Activated naive CD4-positive, alpha-beta T cell treated with anti-CD3 and anti-CD28 coated beads for 36 hours (primary cell): ENCODE results near the gene NDUFB1. TPM values are rescaled to one million over a fixed set of nuclear protein-coding genes. Genes with fewer than 3 reads are reported as not detected.

Experiments
- CTCF ChIA-PET: fragments of 350-600 bp; sonication (Branson Sonifier 250); formaldehyde crosslinking; loops from one replicate; lab custom pipeline; 2021; ENCODE audit warnings: antibody characterized with exemption; lab: Charles Lee
- DNase-seq: peaks from one replicate; pipeline ENCODE4 v3.0.0-alpha.2; 2020
- H3K27ac Mint-ChIP-seq: one replicate; pipeline ENCODE4 v1.8.0; 2021; ENCODE audit warnings: mild to moderate bottlenecking, mixed read lengths
- H3K27me3 Mint-ChIP-seq: one replicate; pipeline ENCODE4 v1.8.0; 2021; ENCODE audit warnings: low read depth, mixed read lengths
- H3K36me3 Mint-ChIP-seq: one replicate; pipeline ENCODE4 v1.8.0; 2021; ENCODE audit warnings: low read depth, mixed read lengths
- H3K4me1 Mint-ChIP-seq: one replicate; pipeline ENCODE4 v1.8.0; 2021; ENCODE audit warnings: low read depth, mixed read lengths
- H3K4me3 Mint-ChIP-seq: one replicate; pipeline ENCODE4 v1.8.0; 2021; ENCODE audit warnings: mild to moderate bottlenecking, moderate library complexity, mixed read lengths
- H3K9me3 Mint-ChIP-seq: one replicate; pipeline ENCODE4 v1.8.0; 2021; ENCODE audit warnings: mixed read lengths
- intact Hi-C: fragments of 100-400 bp; cut with micrococcal nuclease; formaldehyde crosslinking; loops from one replicate; pipeline ENCODE4 v1.15.1; 2023
- total RNA-seq, 2 experiments: library from RNA; stranded (reverse); gene quantifications; one replicate each; pipeline ENCODE4 v1.2.3, GENCODE V29; 2021

NDUFB1 gene
- 100 to 1,000 TPM; 111 to 114 TPM for total RNA-seq

GRCh38 chr14:92121670-92122350 lies at the start of gene NDUFB1, which contains the start of gene CPSF2:
TSS of gene NDUFB1 (minus strand) at chr14:92121706. CDS start at chr14:92117637, 4,069 bp downstream.
TSS of gene CPSF2 (plus strand) at chr14:92121969. CDS start at chr14:92130985, 9,016 bp downstream.
- Mint-ChIP-seq H3K27me3 (no peaks in the 10 kb centered on the region), H3K4me1 (peaks cover 41% of the 10 kb centered on the region), H3K9me3 (no peaks in the 10 kb centered on the region), H3K27ac (peak within 1 kb of the TSS; percentile 100), H3K4me3 (peak within 1 kb of the TSS; percentile 99), H3K36me3 (peaks cover 27% of the 10 kb centered on the region)
- intact Hi-C loops = loop anchor here (1.0 to 5.0 kb wide), 4 partner anchors 16 to 672 kb away; partner anchors contain the start of genes ATXN3, GOLGA5 and TRIP11
- CTCF ChIA-PET = interaction anchor here (0.6 to 7.0 kb wide), 9 partner anchors 10 to 621 kb away, joined by 3 to 96 read pairs (median 5); partner anchors contain the start of gene ATXN3
- DNase-seq = peak; percentile 90

- H3K27ac Mint-ChIP-seq = no peak overlapping the region
- H3K36me3 Mint-ChIP-seq = peaks cover 58% of the 10 kb centered on the region
- CTCF ChIA-PET = no interaction called here
- H3K4me3 Mint-ChIP-seq = no peak overlapping the region
- H3K4me1 Mint-ChIP-seq = no peaks in the 10 kb centered on the region
- H3K9me3 Mint-ChIP-seq = peaks cover 6% of the 10 kb centered on the region
- intact Hi-C loops = no loop called here
- no peak for DNase-seq
- H3K27me3 Mint-ChIP-seq = no peaks in the 10 kb centered on the region
These were observed 43.5 kb upstream of the NDUFB1 start for GRCh38 chr14:92164958-92165357.

- Mint-ChIP-seq H3K36me3 (peaks cover 61% of the 10 kb centered on the region), H3K27ac (no peak overlapping the region), H3K9me3 (peaks cover 6% of the 10 kb centered on the region), H3K27me3 (no peaks in the 10 kb centered on the region), H3K4me1 (peaks cover 5% of the 10 kb centered on the region), H3K4me3 (no peak overlapping the region)
- CTCF ChIA-PET = no interaction called here
- DNase-seq = no peak
- intact Hi-C loops = no loop called here
These were observed 40.0 kb upstream of the NDUFB1 start for GRCh38 chr14:92161521-92161920.

- H3K9me3 Mint-ChIP-seq = peaks cover 6% of the 10 kb centered on the region
- CTCF ChIA-PET = no interaction called here
- DNase-seq = no peak
- no peaks in the 10 kb centered on the region for H3K27me3 Mint-ChIP-seq
- peaks cover 64% of the 10 kb centered on the region for H3K36me3 Mint-ChIP-seq
- no peak overlapping the region for H3K4me3 Mint-ChIP-seq
- intact Hi-C loops = no loop called here
- peak overlapping the region; percentile 3 for H3K27ac Mint-ChIP-seq
- peaks cover 5% of the 10 kb centered on the region for H3K4me1 Mint-ChIP-seq
These were observed 39.1 kb upstream of the NDUFB1 start for GRCh38 chr14:92160619-92161018.

GRCh38 chr14:92154283-92154942 lies 32.9 kb upstream of the NDUFB1 start:
- Mint-ChIP-seq H3K27me3 (no peaks in the 10 kb centered on the region), H3K4me1 (peaks cover 5% of the 10 kb centered on the region), H3K4me3 (no peak overlapping the region), H3K36me3 (peaks cover 37% of the 10 kb centered on the region), H3K9me3 (no peaks in the 10 kb centered on the region), H3K27ac (no peak overlapping the region)
- intact Hi-C loops = no loop called here
- no peak for DNase-seq
- CTCF ChIA-PET = interaction anchor here (0.6 kb wide), 1 partner anchor 1352 kb away, joined by 3 read pairs; no protein-coding TSS in a partner anchor

GRCh38 chr14:92153581-92153980 lies 32.1 kb upstream of the NDUFB1 start:
- no peak for DNase-seq
- Mint-ChIP-seq H3K27me3 (no peaks in the 10 kb centered on the region), H3K9me3 (no peaks in the 10 kb centered on the region), H3K4me1 (peaks cover 5% of the 10 kb centered on the region), H3K36me3 (peaks cover 37% of the 10 kb centered on the region), H3K27ac (no peak overlapping the region), H3K4me3 (no peak overlapping the region)
- intact Hi-C loops = no loop called here
- CTCF ChIA-PET = interaction anchor here (0.6 kb wide), 1 partner anchor 1351 kb away, joined by 3 read pairs; no protein-coding TSS in a partner anchor

- H3K27me3 Mint-ChIP-seq = no peaks in the 10 kb centered on the region
- no peak overlapping the region for H3K4me3 Mint-ChIP-seq
- no peak overlapping the region for H3K27ac Mint-ChIP-seq
- H3K36me3 Mint-ChIP-seq = peaks cover 37% of the 10 kb centered on the region
- H3K9me3 Mint-ChIP-seq = no peaks in the 10 kb centered on the region
- CTCF ChIA-PET = no interaction called here
- no peak for DNase-seq
- peaks cover 6% of the 10 kb centered on the region for H3K4me1 Mint-ChIP-seq
- intact Hi-C loops = no loop called here
These were observed 23.2 kb upstream of the NDUFB1 start for GRCh38 chr14:92144708-92145107.

- Mint-ChIP-seq H3K9me3 (no peaks in the 10 kb centered on the region), H3K36me3 (peaks cover 33% of the 10 kb centered on the region), H3K27me3 (no peaks in the 10 kb centered on the region), H3K4me3 (no peak overlapping the region), H3K4me1 (peaks cover 6% of the 10 kb centered on the region), H3K27ac (no peak overlapping the region)
- DNase-seq = no peak
- intact Hi-C loops = no loop called here
- CTCF ChIA-PET = no interaction called here
These were observed 22.5 kb upstream of the NDUFB1 start for GRCh38 chr14:92143962-92144361.

- Mint-ChIP-seq H3K4me3 (no peak overlapping the region), H3K4me1 (peaks cover 6% of the 10 kb centered on the region), H3K27me3 (no peaks in the 10 kb centered on the region), H3K36me3 (peaks cover 35% of the 10 kb centered on the region), H3K9me3 (no peaks in the 10 kb centered on the region), H3K27ac (no peak overlapping the region)
- CTCF ChIA-PET = no interaction called here
- intact Hi-C loops = no loop called here
- no peak for DNase-seq
These were observed 21.8 kb upstream of the NDUFB1 start for GRCh38 chr14:92143309-92143708.

GRCh38 chr14:92135269-92135668 lies 13.8 kb upstream of the NDUFB1 start:
- no peak for DNase-seq
- no peak overlapping the region for H3K27ac Mint-ChIP-seq
- intact Hi-C loops = loop anchor here (1.0 to 10.0 kb wide), 3 partner anchors 217 to 547 kb away; no protein-coding TSS in a partner anchor

GRCh38 chr14:92134456-92134855 lies 12.9 kb upstream of the NDUFB1 start:
- peaks cover 5% of the 10 kb centered on the region for H3K4me1 Mint-ChIP-seq
- DNase-seq = no peak
- peaks cover 27% of the 10 kb centered on the region for H3K36me3 Mint-ChIP-seq
- no peak overlapping the region for H3K4me3 Mint-ChIP-seq
- no peaks in the 10 kb centered on the region for H3K9me3 Mint-ChIP-seq
- H3K27ac Mint-ChIP-seq = no peak overlapping the region
- CTCF ChIA-PET = interaction anchor here (1.1 to 1.7 kb wide), 2 partner anchors 11 to 12 kb away, joined by 3 to 4 read pairs; partner anchors contain the start of gene CPSF2
- no peaks in the 10 kb centered on the region for H3K27me3 Mint-ChIP-seq
- intact Hi-C loops = loop anchor here (10.0 kb wide), 1 partner anchor 470 kb away; no protein-coding TSS in a partner anchor

More at GRCh38 chr14:92135269-92135668, 13.8 kb upstream of the NDUFB1 start:
- CTCF ChIA-PET = interaction anchor here (1.0 to 1.7 kb wide), 2 partner anchors 13 to 217 kb away, joined by 3 to 4 read pairs; partner anchors contain the start of gene CPSF2
- H3K36me3 Mint-ChIP-seq = peaks cover 23% of the 10 kb centered on the region
- H3K4me1 Mint-ChIP-seq = peaks cover 2% of the 10 kb centered on the region
- no peaks in the 10 kb centered on the region for H3K9me3 Mint-ChIP-seq
- no peak overlapping the region for H3K4me3 Mint-ChIP-seq
- H3K27me3 Mint-ChIP-seq = no peaks in the 10 kb centered on the region

GRCh38 chr14:92122761-92123160 lies 1.3 kb upstream of the NDUFB1 start:
- Mint-ChIP-seq H3K27ac (peak overlapping the region; percentile 100), H3K36me3 (peaks cover 31% of the 10 kb centered on the region), H3K4me3 (peak overlapping the region; percentile 99), H3K9me3 (no peaks in the 10 kb centered on the region), H3K27me3 (no peaks in the 10 kb centered on the region), H3K4me1 (peaks cover 51% of the 10 kb centered on the region)
- DNase-seq = no peak
- CTCF ChIA-PET = interaction anchor here (0.6 to 7.0 kb wide), 6 partner anchors 12 to 559 kb away, joined by 3 to 96 read pairs (median 4); partner anchors contain the start of gene ATXN3
- intact Hi-C loops = loop anchor here (5.0 kb wide), 1 partner anchor 530 kb away; no protein-coding TSS in a partner anchor
